Tibial nerve (tissue), 4 donors: ENCODE data around the gene ENOX1.

Source experiments
- CTCF ChIP-seq, 5 experiments: fragments of 200-600 bp in 3 of 5; fragments of 450-650 bp in 2 of 5; sonication (generic) in 3 of 5; IDR thresholded peaks; one replicate each; pipeline ENCODE4 v1.5.1; 2016 to 2019; ENCODE audit warnings: antibody characterized with exemption in 5 of 5, mild to moderate bottlenecking in 3 of 5, moderate library complexity in 2 of 5
- EP300 ChIP-seq, 2 donors: sonication (generic); formaldehyde crosslinking; IDR thresholded peaks; one replicate each; pipeline ENCODE4 v1.6.1; 2017; ENCODE audit warnings: antibody characterized with exemption in 2 of 2, mild to moderate bottlenecking in 1 of 2
- POLR2A ChIP-seq, 2 donors: fragments of 450-650 bp; IDR thresholded peaks; one replicate each; pipeline ENCODE4 v1.6.1; 2017; ENCODE audit warnings: antibody characterized with exemption in 2 of 2, mild to moderate bottlenecking in 2 of 2, moderate library complexity in 2 of 2

GRCh38 chr13:43792076-43792881 is 5.5 kb upstream of the ENOX1 start:
- TF ChIP-seq CTCF (IDR thresholded peaks at IDR 0.05), result no peak
- no peak for TF ChIP-seq POLR2A (IDR thresholded peaks at IDR 0.05)
- no peak for TF ChIP-seq EP300 (IDR thresholded peaks at IDR 0.05)
